Cardiac muscle cell (in vitro differentiated cells and primary cell): ENCODE results near the gene SLC16A7. TPM values are rescaled to one million over a fixed set of nuclear protein-coding genes. Genes with fewer than 3 reads are reported as not detected.

Source experiments
- DNase-seq, 2 donors: peaks; one replicate each; pipeline versions ENCODE4 v3.0.0 to v3.0.0-alpha.2; 2010 to 2017; ENCODE audit warnings: low read depth in 1 of 2, low spot score in 1 of 2
- H3K27ac ChIP-seq: fragments of 200-600 bp; sonication (generic); 2 replicates; pipeline ENCODE4 v1.5.1; 2016
- H3K27me3 ChIP-seq: fragments of 200-600 bp; sonication (generic); 2 replicates; pipeline ENCODE4 v1.6.0; 2016; ENCODE audit warnings: control low read depth
- H3K36me3 ChIP-seq: fragments of 200-600 bp; sonication (generic); 2 replicates; pipeline ENCODE4 v1.5.1; 2016; ENCODE audit warnings: control low read depth
- H3K4me1 ChIP-seq: fragments of 200-600 bp; sonication (generic); 2 replicates; pipeline ENCODE4 v1.8.1; 2017; ENCODE audit warnings: low read depth, mild to moderate bottlenecking, mixed run types
- H3K4me3 ChIP-seq: fragments of 200-600 bp; sonication (generic); 2 replicates; pipeline ENCODE4 v1.5.1; 2016; ENCODE audit warnings: mild to moderate bottlenecking
- H3K9me3 ChIP-seq: fragments of 200-600 bp; sonication (generic); 2 replicates; pipeline ENCODE4 v1.5.1; 2017; ENCODE audit warnings: low read depth, mild to moderate bottlenecking, control low read depth
- polyA plus RNA-seq: library from polyadenylated mRNA; unstranded; fragments of >200 nt; fragmentation: Nextera tagmentation; extraction: Ambion mirVana; gene quantifications from 2 replicates; pipeline ENCODE4 v1.2.1, GENCODE V29; 2016
- total RNA-seq: library from RNA; depleted of rRNA; stranded (reverse); fragments of >200 nt; gene quantifications from 2 replicates; pipeline ENCODE4 v1.2.3, GENCODE V29; 2016
- TF ChIP-seq, protein P1 (sequence below): IDR thresholded peaks from 2 replicates; pipeline ENCODE4 v1.5.1; 2012; ENCODE audit warnings: low read depth, mild to moderate bottlenecking, low read length

The SLC16A7 gene
- total and polyA plus RNA-seq, 2 experiments from 2014 or later = 2.4 to 5.3 TPM

DNA sequence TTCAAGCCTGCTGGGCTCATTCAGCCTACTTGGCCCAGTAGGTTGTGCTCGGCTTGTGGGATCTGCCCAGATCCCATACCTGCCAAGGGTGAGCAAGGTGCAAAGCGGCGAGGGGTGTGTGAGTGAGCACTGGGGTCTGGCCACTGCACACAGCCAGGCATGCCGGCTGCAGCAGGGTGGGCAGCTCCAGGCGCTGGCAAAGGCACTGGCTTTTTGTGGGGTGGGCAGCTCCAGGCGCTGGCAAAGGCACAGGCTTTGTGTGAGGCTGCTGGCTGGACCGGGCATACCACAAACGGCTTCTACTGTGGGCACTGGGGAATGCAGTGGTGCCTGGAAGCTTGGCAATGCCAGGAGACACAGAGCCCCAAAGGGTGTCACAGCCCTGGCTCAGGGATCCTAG is 137.4 kb downstream of the SLC16A7 start:
- H3K27ac ChIP-seq = no peak overlapping the region
- H3K4me3 ChIP-seq = no peak overlapping the region
- no peaks in the 10 kb centered on the region for H3K9me3 ChIP-seq
- no peaks in the 10 kb centered on the region for H3K27me3 ChIP-seq
- no peaks in the 10 kb centered on the region for H3K36me3 ChIP-seq
- no peak for DNase-seq
- H3K4me1 ChIP-seq = no peaks in the 10 kb centered on the region
- TF ChIP-seq, protein P1, sequence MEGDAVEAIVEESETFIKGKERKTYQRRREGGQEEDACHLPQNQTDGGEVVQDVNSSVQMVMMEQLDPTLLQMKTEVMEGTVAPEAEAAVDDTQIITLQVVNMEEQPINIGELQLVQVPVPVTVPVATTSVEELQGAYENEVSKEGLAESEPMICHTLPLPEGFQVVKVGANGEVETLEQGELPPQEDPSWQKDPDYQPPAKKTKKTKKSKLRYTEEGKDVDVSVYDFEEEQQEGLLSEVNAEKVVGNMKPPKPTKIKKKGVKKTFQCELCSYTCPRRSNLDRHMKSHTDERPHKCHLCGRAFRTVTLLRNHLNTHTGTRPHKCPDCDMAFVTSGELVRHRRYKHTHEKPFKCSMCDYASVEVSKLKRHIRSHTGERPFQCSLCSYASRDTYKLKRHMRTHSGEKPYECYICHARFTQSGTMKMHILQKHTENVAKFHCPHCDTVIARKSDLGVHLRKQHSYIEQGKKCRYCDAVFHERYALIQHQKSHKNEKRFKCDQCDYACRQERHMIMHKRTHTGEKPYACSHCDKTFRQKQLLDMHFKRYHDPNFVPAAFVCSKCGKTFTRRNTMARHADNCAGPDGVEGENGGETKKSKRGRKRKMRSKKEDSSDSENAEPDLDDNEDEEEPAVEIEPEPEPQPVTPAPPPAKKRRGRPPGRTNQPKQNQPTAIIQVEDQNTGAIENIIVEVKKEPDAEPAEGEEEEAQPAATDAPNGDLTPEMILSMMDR = no peak

DNA sequence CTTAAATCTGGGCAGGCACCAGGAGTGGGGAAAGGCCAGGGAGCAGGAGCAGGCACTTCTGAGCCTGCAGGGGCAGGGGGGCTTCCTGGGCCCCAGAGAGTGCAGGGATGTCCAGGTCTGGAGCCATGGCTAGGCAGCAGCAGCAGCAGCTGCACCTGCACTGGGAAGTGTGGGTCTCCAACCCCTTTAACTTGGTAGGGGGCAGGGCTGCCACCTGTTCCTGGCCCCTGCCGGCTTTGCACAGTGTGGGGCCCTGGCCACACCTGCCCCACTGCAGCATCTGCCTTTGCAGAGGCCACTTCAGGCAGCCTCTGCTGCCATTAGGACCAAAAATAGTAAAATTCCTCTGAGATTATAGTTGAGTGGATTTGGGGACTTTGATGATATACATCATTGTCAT is 138.5 kb downstream of the SLC16A7 start:
- no peaks in the 10 kb centered on the region for H3K9me3 ChIP-seq
- no peaks in the 10 kb centered on the region for H3K36me3 ChIP-seq
- H3K27me3 ChIP-seq = no peaks in the 10 kb centered on the region
- no peak overlapping the region for H3K4me3 ChIP-seq
- TF ChIP-seq, protein P1 = no peak
- H3K27ac ChIP-seq = no peak overlapping the region
- H3K4me1 ChIP-seq = no peaks in the 10 kb centered on the region
- no peak for DNase-seq

- no peak overlapping the region for H3K27ac ChIP-seq
Observed at GRCh38 chr12:59735231-59735630, 139.4 kb downstream of the SLC16A7 start.

DNA sequence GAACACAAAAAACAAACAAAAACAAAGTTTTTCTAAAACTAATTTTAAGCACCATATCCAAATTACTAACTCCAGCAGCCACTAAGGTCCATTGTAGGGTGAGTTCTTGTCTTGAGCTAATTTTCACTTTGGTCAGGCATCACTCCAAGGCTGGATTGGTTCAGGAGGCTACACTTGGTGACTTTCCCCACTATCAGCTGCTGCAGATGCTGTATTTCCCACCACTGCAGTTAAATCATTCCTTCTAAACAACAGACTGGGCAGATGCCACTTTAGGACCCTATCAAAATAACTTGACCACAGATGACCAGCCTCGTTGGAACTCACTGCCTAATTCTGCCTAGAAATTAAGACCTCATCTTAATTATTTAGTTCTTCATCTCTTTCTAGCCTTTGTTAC is 140.5 kb downstream of the SLC16A7 start:
- Histone ChIP-seq H3K36me3 (no peaks in the 10 kb centered on the region), H3K4me3 (no peak overlapping the region), H3K9me3 (no peaks in the 10 kb centered on the region), H3K27ac (no peak overlapping the region), H3K27me3 (no peaks in the 10 kb centered on the region), H3K4me1 (no peaks in the 10 kb centered on the region)
- no peak for DNase-seq
- TF ChIP-seq, protein P1 = no peak

More at GRCh38 chr12:59735231-59735630, 139.4 kb downstream of the SLC16A7 start:
- no peaks in the 10 kb centered on the region for H3K4me1 ChIP-seq
- H3K9me3 ChIP-seq = no peaks in the 10 kb centered on the region
- DNase-seq = no peak
- no peaks in the 10 kb centered on the region for H3K36me3 ChIP-seq
- no peaks in the 10 kb centered on the region for H3K27me3 ChIP-seq
- TF ChIP-seq, protein P1 = no peak
- no peak overlapping the region for H3K4me3 ChIP-seq

- DNase-seq = peak in 1 of 2 donors; percentile 68
- Histone ChIP-seq H3K4me1 (no peaks in the 10 kb centered on the region), H3K36me3 (no peaks in the 10 kb centered on the region), H3K9me3 (no peaks in the 10 kb centered on the region), H3K27ac (no peak overlapping the region), H3K27me3 (no peaks in the 10 kb centered on the region), H3K4me3 (no peak overlapping the region)
- TF ChIP-seq, protein P1 = no peak
Observed at GRCh38 chr12:59736786-59737185, 141.0 kb downstream of the SLC16A7 start.
